LNCAP (cell line): ENCODE data around the gene ACY1.

Experiments used
- CTCF ChIP-seq: fragments of 450-650 bp; IDR thresholded peaks from 2 replicates; pipeline ENCODE4 v1.5.1; 2017; ENCODE audit warnings: mild to moderate bottlenecking

ACY1 gene

GRCh38 chr3:52013802-52014598 is 30.7 kb downstream of the ACY1 start:
- TF ChIP-seq CTCF = no peak

GRCh38 chr3:52014613-52015012 is 31.3 kb downstream of the ACY1 start:
- no peak for TF ChIP-seq CTCF

- no peak for TF ChIP-seq CTCF
Measured at GRCh38 chr3:52015438-52016228, 32.3 kb downstream of the ACY1 start.

DNA sequence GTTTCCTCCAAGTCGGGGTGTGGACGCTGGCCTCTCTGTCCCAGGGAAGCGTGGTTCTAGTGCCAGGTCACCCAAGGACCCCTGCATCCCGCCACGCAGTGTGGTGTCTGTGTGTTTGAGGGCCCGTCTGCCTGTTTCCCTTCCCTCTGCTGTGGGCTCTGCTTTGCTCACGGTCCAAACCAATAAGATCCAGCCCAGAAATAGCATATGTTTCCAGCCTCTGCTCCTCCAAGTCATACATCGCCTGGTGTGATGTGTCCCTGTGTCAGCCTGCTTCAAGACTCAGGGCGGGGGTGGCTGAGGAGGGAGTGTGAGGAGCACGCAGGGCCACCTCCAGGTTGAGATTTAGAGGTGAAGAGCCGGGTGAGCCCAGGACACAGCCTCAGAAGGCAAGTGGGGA is 34.3 kb downstream of the ACY1 start:
- TF ChIP-seq CTCF = no peak

DNA sequence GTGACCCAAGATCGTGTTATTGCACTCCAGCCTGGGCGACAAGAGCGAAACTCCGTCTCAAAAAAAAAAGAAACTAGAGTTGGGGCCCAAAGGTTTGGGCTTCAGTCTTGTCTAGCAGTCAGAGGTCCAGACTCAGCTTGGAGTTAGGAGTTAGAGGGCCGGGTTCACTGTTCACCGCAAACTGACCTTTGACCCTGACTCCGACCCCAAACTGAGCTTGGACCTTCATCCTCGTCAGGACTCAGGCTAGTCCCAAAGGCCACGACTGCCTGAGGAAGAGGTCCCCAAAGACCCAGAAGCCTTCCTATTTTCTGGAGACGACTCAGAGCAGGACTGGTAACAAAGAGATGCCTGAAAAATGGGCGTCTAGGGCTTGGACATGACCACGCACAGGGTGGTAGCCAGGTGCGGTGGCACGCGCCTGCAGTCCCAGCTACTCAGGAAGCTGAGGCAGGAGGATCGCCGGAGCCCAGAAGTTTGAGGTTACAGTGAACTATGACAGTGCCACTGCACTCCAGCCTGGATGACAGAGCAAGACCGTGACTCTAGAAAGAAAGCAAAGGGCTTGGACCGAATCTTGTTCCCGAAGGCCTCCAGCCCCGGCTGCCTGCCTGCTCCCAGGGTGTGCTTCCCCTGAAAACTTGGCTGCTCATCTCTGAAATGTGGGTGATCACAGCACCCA is 35.1 kb downstream of the ACY1 start:
- no peak for TF ChIP-seq CTCF

- no peak for TF ChIP-seq CTCF
Measured at GRCh38 chr3:52019352-52020080, 36.2 kb downstream of the ACY1 start.

DNA sequence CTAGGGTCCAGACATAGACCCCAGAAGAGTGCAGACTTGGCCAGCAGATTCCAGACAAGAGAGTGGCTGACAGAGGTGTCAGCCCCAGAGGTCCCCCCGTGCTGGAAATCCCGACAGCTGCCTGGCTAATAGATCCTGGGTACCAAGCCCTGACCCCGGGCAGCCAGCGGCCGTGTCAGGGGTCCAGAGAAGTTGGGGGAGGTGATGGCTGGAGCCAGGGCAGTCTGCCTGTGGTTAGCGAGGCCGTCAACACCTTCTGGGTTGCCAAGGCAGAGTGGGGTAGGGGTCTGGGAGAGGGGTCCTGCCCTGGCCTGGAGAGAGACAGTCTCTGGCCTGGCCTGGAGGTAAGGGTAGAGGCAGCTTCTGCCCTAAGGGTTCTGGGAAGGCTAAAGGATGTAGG is 37.5 kb downstream of the ACY1 start:
- no peak for TF ChIP-seq CTCF
